IPS-18c (cell line): Measurements from ENCODE around the gene NBPF3.
"Not testable (repeated sequence)": the region's sequence is repeated elsewhere in the genome, so short reads cannot be mapped to it uniquely, and the experiment has no call there.

Experiments
- H3K4me3 ChIP-seq: 2 replicates; pipeline ENCODE4 v1.7.0; 2013; ENCODE audit warnings: low read depth, mild to moderate bottlenecking, low read length, moderate library complexity; ENCODE audit not compliant: insufficient read depth
- H3K9me3 ChIP-seq: one replicate; pipeline ENCODE4 v1.6.1; 2013; ENCODE audit warnings: mild to moderate bottlenecking, low read length, moderate library complexity; ENCODE audit not compliant: control insufficient read depth, insufficient read depth

Gene NBPF3

DNA sequence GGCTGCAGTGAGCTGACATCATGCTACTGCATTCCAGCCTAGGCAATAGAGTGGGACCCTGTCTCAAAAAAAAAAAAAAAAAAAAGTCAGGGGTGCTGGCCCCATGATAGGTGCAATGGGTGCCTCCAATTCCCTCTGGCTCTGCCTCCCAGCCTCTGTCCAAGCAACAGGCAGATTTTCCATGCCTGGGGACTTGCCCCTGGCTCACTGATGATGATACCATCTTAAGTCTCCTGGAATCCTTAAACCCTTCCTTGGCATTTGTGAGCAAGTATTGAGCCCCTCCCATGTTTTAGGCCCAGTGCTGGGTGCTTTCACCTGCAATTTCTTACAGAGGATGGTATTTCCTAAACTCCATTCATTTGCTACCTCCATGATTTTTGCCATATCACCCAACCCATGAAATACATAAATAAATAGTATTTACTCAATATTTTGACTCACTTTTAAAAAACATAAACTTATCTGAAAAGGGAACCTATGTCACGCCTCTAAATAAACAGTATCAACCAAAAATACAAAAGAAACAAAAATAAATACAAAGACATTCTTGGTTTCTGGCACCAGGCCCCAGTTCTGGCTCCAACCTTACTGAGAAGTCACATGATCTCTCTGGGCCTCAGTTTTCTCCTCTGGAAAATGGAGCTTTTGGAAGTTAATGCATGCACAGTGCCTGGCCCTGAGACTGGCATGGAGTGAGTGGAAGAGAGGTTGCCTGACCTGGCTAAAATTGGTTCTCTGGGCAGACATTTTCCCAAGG is 67.8 kb downstream of the NBPF3 start:
- Histone ChIP-seq H3K4me3 (no peak overlapping the region), H3K9me3 (peaks cover 5% of the 10 kb centered on the region)

DNA sequence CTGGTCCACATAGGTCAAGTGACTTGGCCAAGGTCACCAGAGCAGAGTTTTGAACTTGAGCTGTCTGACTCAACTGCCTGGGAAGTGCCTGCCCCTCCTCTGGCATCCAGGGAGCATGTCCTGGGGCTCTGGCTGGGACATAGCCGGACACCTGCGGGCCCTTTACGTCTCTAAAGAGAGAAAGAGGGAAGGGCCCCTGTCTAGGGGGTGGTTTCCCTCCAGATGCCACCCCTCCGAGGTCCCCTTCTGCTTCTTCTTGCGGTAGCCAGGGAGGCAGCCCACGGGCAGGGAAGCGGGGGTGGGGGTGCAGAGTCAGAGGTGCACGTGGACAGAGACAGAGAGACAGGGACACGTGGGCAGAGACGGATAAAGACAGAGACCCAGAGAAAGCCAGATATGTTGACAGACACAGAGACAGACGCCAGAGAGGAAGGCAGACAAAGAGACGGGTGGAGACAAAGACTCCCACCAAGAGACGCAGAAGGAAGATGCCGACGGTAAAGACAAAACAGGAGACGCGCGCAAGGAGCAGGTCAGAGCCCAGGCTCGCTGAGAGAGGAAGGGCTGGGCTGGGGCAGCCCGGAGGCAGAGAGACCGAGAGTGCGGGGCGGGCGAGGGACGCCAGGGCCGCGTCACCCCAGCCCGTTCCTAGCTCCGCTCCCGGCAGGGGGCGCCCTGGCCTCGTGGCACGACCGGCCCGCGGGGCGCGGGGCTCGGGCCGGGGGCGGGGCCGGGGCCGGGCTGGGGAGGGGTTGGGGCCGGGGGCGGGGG is 68.8 kb downstream of the NBPF3 start:
- peak overlapping the region; percentile 34; the same call in 1 of the 2 replicates for H3K4me3 ChIP-seq
- peaks cover 4% of the 10 kb centered on the region for H3K9me3 ChIP-seq

DNA sequence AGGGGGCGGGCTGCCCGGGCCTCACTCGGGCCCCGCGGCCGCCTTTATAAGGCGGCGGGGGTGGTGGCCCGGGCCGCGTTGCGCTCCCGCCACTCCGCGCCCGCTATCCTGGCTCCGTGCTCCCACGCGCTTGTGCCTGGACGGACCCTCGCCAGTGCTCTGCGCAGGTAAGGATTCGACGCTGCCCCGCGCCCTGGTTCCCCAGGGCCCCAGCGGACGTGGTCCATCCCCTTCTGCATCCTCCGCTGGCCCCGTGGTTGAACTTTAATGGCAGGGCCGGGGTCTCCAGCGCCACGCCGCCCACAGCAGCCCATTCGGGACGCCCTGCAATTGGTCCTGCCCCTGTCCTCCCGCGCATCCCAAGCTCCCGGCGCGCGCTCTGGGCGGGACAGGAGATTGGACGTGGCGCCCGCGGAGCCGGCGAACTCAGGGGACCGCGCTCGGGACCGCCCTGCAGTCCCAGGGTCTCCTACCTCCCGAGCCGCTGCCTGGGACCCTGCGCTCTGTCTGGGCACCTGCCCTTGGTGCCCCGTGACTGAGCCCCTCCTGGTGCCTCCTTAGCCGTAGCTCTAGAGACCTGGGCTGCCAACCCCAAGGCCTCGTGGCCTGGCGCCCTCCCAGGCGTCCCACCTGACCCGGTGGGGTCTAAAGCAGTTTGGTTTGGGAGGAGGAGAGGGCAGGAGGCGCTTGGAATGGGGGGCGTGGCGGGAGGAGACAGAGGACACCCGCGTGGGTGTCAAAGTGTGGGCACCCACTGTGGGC is 69.6 kb downstream of the NBPF3 start, which contains the start of gene ALPL:
Gene ALPL (plus strand): TSS at position 73 of the 762 bp plus-strand sequence. CDS start 44,659 bp downstream, outside the sequence.
- Histone ChIP-seq H3K4me3 (peak within 1 kb of the TSS; percentile 94), H3K9me3 (no peaks in the 10 kb centered on the region)

DNA sequence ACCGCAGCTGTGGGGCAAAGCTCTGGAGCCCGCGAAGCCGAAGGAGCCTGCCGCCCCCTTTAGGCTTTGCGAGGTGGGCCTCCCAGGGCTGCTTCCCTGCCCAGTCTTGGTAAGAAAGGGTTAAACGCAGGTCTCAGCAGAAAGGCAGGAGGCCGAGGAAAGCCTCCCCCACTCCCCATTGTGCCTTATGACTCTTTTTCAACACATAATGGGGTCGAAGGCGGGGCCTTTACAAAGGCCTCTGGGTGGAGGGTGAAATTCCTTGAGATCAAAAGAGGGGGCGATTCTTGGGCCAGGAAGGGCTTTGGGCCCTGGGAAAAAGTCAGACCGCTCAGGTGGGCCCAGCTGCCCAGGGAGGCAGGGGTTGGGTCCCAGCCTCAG is 70.2 kb downstream of the NBPF3 start:
- H3K4me3 ChIP-seq: peak overlapping the region; percentile 94
- no peaks in the 10 kb centered on the region for H3K9me3 ChIP-seq

DNA sequence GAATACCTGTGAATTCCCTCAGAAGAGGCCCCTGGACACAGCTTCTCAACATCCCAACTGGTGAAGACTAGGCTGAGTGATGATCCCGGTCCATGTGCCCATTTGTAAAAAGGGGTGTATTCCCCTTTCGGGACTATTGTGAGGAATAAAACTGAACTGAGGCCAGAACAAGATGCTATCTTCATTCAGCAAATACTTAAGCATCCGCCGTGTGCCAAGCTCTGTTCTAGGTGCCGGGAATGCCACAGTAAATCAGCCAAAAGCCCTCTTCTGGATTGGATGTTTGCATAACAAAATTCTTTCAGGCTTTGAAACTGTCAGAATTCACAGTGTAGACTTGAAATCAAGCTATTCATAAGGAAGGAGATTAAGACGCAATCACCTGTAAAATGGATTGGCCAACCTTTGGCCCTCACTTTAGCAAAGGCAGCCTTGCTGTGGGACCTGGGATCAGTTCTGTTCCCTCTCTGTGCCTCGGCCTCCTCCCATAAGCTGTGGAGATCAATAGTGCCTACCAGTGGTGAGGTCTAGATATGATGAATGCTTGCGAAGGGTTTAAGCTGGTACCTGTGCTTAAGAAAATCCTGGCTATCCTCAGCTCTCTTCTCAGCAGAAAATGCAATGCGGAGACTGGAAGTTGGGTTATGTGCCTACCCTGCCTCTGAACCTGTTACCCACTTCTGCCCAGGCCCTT is 71.1 kb downstream of the NBPF3 start:
- peaks cover 2% of the 10 kb centered on the region for H3K9me3 ChIP-seq
- peak overlapping the region; percentile 94; the same call in 1 of the 2 replicates for H3K4me3 ChIP-seq

DNA sequence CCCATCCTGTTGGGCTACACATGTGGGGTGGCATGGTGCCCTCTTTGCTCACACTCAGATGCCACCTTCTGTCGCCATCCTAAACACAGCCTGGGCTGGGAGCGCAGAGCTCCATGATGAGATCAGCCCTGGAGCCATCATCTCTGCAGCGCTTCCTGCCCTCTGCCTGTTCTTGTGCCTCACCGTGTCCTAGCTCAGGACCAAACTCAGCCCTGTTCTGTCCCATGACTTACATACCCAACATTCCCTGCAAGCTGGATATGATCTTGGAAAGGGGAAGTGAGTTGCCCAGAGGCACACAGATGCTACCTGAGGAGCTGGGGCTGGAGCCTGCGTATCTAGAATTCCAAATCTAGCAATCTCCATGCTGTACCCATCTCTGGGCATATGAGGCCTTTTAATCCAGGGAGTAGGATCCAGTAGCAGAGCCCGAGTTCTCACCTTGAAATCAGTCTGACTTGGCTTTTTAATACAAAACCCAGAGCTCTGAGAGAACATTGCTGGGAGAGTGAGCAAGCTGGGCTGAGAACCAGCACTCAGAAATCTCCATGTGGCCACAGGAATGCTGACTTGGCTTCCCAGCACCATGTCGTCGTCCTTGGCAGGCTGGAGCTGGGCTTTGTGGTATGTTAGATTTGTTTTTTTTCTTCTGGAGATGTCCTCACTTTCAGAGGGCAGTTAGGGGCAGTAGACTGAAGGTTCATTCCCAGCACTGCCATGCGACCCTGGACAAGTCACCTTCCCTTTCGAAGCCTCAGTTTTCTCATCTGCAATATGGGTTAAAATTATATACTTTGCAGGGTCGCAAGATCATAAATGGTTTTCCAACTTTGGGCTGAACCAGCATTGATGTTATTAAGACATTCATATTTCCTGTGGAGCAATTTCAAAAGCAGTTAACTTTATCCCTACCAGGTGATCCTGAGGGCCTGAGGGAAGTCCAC is 71.9 kb downstream of the NBPF3 start:
- Histone ChIP-seq H3K4me3 (no peak overlapping the region), H3K9me3 (peaks cover 2% of the 10 kb centered on the region)

DNA sequence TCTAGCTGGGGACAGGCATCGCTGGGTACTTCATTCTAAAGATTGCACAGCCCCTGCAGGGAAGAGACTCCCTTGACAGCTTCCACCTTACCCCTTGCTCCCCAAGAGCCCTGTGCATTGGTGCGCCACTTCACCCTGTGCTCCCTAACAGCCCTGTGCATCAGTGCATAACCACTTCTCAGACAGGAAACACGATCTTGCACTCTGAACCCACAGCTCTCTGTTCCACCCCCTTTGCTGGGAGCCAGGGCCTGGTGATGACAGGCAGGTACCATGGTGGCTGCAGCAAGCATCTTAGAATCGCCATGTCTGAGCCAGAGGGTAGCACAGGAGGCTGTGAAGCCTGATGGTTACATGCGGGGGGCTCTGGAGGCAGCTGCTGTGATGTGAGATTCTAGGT is 74.3 kb downstream of the NBPF3 start:
- Histone ChIP-seq H3K9me3 (peaks cover 2% of the 10 kb centered on the region), H3K4me3 (no peak overlapping the region)

DNA sequence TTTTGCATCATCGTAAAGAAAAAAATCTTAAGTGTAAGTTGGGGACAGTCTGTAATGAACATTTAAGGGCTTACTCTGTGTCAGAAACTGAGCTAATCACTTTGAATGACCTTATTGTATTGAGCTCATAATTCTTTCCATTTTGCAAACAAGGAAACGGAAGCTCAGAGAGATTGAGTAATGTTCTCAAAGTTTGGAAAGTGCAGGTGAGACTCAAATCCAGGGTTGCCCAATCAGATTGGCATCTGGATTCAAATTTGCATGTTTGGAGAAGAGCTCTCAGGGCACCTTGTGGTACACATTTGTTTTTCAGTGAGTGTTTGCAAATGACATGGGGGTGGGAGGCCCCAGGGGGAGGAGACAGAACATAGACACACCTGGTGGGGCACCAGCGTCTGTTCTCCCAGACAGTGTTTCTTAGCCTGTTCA is 77.2 kb downstream of the NBPF3 start:
- H3K4me3 ChIP-seq: no peak overlapping the region
- peaks cover 2% of the 10 kb centered on the region for H3K9me3 ChIP-seq

DNA sequence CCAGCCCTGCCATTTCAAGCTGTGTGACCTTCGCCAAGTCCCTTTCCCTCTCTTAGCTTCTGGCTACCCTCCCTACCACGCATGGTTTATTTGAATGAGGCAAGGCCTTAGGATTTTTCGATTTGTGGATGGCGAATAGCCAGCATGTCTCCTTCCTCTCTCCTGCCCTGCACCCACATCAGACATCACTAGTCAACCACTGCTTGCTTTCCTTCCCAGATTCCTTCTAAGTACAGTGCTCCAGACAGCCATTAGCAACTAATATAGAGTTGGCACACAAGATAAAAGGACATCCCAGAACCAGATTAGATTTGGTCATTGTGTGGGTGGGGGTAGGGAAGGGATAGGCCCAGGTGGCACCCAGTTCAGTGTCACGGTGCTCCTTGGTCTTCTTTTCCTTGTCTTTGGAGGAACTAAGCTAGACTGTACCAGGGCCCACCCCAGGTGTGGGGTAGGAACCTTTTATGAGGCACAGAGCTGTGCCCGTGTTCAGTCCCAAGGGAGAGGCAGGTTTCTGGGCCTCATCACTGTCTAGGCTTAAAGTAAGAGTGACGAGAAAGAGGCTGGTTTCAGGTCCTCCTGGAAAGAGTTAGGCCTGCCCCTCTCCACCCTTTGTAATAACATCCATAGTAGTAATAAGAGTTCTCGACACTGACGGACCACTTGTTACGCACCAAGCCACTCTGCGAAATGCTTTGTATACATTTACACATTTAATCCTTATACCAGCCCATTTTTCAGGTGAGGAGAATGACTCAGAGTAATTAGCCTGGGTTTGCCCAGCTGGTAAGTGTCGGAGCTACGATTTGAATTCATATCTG is 77.9 kb downstream of the NBPF3 start:
- Histone ChIP-seq H3K4me3 (no peak overlapping the region), H3K9me3 (peaks cover 2% of the 10 kb centered on the region)

DNA sequence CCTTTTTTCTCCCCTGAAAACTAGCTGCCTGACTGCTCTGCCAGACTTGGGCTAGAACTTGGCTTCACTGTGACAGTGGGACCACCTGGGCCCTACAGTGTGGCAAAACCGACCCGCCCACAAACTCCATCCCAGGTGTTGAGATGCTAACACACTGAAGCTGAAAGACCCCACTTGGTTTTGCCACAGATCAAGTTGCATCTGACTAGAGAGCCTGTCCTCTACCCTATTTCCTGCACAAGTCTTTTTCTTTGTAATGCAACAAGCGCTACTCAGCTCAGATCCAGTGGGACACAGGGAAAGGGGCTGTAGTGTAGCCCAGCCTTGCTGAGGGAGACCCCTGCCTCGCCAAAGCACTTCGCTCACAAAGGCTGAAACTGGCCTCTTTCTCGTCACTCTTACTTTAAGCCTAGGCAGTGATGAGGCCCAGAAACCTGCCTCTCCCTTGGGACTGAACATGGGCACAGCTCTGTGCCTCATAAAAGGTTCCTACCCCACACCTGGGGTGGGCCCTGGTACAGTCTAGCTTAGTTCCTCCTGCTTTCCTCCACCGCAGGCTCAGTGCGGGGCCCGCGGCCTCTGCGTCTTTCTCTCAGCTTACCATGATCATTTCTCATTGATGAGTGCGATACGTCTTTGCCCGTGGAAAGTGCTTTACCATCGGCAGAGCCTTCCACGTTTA is 79.0 kb downstream of the NBPF3 start:
- Histone ChIP-seq H3K9me3 (peaks cover 2% of the 10 kb centered on the region), H3K4me3 (no peak overlapping the region)

DNA sequence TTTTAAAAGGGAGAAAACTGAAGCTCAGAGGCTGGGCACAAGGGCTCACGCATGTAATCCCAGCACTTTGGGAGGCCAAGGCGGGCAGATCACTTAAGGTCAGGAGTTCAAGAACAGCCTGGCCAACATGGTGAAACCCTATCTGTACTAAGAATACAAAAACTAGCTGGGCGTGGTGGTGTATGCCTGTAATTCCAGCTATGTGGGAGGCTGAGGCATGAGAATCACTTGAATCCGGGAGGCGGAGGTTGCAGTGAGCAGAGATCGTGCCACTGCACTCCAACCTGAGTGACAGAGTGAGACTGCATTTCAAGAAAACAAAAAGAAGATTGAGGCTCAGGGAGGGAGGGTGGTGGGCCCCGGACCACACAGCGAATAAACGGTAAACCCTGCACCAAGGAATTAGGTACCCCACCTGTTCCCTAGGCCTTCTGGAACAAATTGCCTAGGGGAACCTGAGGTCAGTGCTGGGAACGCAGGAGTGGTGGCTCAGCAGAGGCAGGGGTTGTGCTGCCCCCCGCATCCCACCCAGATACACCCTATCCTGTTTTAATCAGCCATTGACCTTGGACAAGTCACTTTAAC is 79.6 kb downstream of the NBPF3 start:
- H3K4me3 ChIP-seq, H3K9me3 ChIP-seq: not testable (repeated sequence)

DNA sequence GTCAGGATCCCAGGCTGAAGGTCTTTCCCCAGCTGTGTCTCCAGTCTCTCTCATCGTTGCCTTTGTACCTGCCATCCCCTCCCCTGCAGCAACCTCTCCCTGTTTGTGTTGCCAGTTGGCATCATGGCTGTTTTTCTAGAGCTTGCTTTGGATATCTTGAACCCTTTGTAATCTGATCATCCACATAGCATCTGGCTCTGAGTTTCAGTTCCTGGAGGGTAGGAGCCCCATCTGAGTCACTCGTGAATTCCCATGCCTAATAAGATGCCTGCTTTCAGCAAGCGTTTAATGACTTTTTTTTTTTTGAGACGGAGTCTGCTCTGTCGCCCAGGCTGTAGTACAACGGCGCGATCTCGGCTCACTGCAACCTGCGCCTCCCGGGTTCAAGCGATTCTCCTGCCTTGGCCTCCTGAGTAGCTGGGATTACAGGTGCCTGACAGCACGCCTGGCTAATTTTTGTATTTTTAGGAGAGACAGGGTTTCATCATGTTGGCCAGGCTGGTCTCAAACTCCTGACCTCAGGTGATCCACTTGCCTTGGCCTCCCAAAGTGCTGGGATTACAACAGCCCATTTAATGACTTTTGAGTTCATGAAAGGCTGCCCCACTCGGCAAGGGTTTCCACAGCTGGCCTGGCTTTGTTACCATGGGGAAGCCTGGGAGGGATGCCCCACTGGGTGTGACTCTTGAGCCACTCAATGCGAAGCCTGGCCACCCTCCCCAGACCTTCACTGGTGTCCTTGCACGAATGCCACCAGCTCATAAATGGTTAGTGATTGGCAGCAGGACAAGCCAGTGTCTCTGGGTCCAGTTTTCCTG is 81.2 kb downstream of the NBPF3 start:
- Histone ChIP-seq H3K4me3 (no peak overlapping the region), H3K9me3 (no peaks in the 10 kb centered on the region)

DNA sequence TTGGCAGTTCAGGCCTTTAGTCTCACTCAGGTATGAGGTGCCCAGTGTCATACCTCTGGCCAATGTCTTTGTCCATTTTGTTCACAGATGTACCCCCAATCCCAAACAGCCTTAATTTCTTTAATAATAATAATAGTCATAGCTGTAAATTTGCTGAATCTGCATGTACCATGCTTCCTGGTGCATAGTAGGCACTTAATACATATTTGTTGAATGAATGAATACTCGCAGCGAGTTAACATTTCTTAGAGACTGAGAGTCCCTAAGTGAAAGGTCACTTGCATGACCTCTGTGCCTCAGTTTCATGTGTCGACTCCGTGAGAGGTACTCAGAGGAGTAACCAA is 81.8 kb downstream of the NBPF3 start:
- Histone ChIP-seq H3K9me3 (no peaks in the 10 kb centered on the region), H3K4me3 (no peak overlapping the region)

DNA sequence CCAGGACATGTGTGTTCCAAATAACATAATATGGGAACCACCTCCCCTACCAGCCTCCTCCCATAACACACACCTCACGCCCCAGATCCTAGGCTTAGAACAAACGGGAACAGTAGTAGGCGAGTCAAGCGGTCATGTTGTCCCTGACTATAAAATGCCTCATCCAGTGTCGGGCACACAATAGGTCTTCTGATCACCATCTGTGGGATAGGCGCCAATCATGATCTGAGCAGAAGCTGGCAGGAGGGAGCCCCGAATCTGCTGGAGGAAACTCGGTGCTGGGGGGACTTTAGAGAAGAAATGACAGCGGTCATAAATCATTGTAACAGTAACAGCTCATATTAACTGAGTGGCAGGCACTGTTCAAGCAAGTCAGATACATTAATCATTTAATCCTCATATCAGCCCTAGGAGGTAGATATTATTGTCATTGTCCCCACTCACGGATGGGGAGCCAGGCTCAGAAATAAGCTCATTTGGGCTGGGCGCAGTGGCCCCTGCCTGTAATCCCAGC is 82.6 kb downstream of the NBPF3 start:
- H3K9me3 ChIP-seq: no peaks in the 10 kb centered on the region

More for the DNA sequence above, 82.6 kb downstream of the NBPF3 start:
- no peak overlapping the region for H3K4me3 ChIP-seq
